Pancreas (tissue), 10 donors: Measurements from ENCODE around the gene DIAPH3. TPM values are rescaled to one million over a fixed set of nuclear protein-coding genes. Genes with fewer than 3 reads are reported as not detected.

Experiments used
- ATAC-seq, 4 donors: fragments of 200-7000 bp; cut with Tn5 transposase; one replicate each; pipeline versions ENCODE4 v1.8.0 to v1.9.1; 2020; ENCODE audit warnings: mild to moderate bottlenecking in 4 of 4, moderate library complexity in 4 of 4
- DNase-seq, 6 donors: peaks; one replicate each; pipeline ENCODE4 v3.0.0-alpha.2; 2020
- FAIRE-seq: peaks from 2 replicates; lab custom pipeline; 2012; peaks lifted over from hg19 to GRCh38; lab: Jason Lieb, UNC
- H3K27ac ChIP-seq, 4 donors: fragments of 200-600 bp; sonication (generic); 1 replicate in 3 of 4; 2 replicates in 1 of 4; pipeline versions ENCODE4 v1.5.0 to v1.8.0; 2020
- H3K27me3 ChIP-seq, 4 donors: fragments of 200-600 bp; one replicate each; pipeline ENCODE4 v1.8.0; 2021
- H3K36me3 ChIP-seq, 3 donors: fragments of 200-600 bp; sonication (generic) in 1 of 3; one replicate each; pipeline versions ENCODE4 v1.5.0 to v1.8.0; 2020 to 2021
- H3K4me1 ChIP-seq, 3 donors: fragments of 200-600 bp; one replicate each; pipeline ENCODE4 v1.8.0; 2021
- H3K4me3 ChIP-seq, 4 donors: fragments of 200-600 bp; sonication (generic) in 2 of 4; one replicate each; pipeline versions ENCODE4 v1.5.0 to v1.8.0; 2020 to 2021
- H3K9me3 ChIP-seq, 4 donors: fragments of 200-600 bp; one replicate each; pipeline ENCODE4 v1.8.0; 2021
- WGBS, 2 donors: extraction: QIAGEN DNeasy Blood & Tissue Kit; methylation state at CpG; one replicate each; pipeline ENCODE4 v1.1.7; 2013; 5-methylcytosine and 5-hydroxymethylcytosine counted together
- intact Hi-C, 3 donors: fragments of 100-400 bp; cut with DNase I; formaldehyde crosslinking; loops; one replicate each; pipeline versions ENCODE4 v1.11.1 to v1.14.2; 2022
- polyA plus RNA-seq, 2 donors: library from polyadenylated mRNA; stranded (reverse); fragments of 200-250 nt; gene quantifications; one replicate each; pipeline ENCODE4 v1.2.3, GENCODE V29; 2013
- total RNA-seq, 6 donors: library from RNA; stranded (reverse); fragmentation: NEBNext Ultra II Directional in 4 of 6; extraction: Animal tissue kit (Norgen Biotek cat#: 25700) in 4 of 6; gene quantifications; one replicate each; pipeline versions ENCODE4 v1.2.1 to v1.2.4, GENCODE V29; 2021 to 2023
- TF ChIP-seq, protein P1 (sequence below), 4 donors: fragments of 200-600 bp; sonication (generic) in 3 of 4; IDR thresholded peaks; one replicate each; pipeline versions ENCODE4 v1.5.0 to v1.8.0; 2021; ENCODE audit warnings: antibody characterized with exemption in 4 of 4
- donor health status: healthy with polysubstance abuse.
- donor health status: DM: no; HTN: no; CAD: no; lungs with moderate emphysema.
- donor health status: DM: no; HTN: no; CAD: no.
- donor health status: control.
- donor health status: control.
- donor health status: Bipolar disorder and iron deficiency.
- donor health status: DM: yes; HTN: yes; CAD: no.
- donor health status: DM: no; HTN: no; CAD: no.
- donor health status: DM: no; HTN: no; CAD: no.
- donor health status: DM: yes; HTN: yes; CAD: no.

DIAPH3 gene
- total and polyA plus RNA-seq, 8 donors: 0.12 to 1.3 (median 0.42) TPM; not detected in 1

GRCh38 chr13:59738921-59739320 is 424.8 kb downstream of the DIAPH3 start:
- Histone ChIP-seq H3K9me3 (no peaks in the 10 kb centered on the region), H3K4me1 (no peaks in the 10 kb centered on the region), H3K27me3 (no peaks in the 10 kb centered on the region), H3K36me3 (no peaks in the 10 kb centered on the region), H3K4me3 (no peak overlapping the region), H3K27ac (no peak overlapping the region)
- 84 to 96% methylated on average over 5 of the region's 5 CpGs for WGBS, 2 donors
- intact Hi-C loops: no loop called here
- ATAC-seq: no peak
- TF ChIP-seq, protein P1, sequence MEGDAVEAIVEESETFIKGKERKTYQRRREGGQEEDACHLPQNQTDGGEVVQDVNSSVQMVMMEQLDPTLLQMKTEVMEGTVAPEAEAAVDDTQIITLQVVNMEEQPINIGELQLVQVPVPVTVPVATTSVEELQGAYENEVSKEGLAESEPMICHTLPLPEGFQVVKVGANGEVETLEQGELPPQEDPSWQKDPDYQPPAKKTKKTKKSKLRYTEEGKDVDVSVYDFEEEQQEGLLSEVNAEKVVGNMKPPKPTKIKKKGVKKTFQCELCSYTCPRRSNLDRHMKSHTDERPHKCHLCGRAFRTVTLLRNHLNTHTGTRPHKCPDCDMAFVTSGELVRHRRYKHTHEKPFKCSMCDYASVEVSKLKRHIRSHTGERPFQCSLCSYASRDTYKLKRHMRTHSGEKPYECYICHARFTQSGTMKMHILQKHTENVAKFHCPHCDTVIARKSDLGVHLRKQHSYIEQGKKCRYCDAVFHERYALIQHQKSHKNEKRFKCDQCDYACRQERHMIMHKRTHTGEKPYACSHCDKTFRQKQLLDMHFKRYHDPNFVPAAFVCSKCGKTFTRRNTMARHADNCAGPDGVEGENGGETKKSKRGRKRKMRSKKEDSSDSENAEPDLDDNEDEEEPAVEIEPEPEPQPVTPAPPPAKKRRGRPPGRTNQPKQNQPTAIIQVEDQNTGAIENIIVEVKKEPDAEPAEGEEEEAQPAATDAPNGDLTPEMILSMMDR (IDR thresholded peaks at IDR 0.05): no peak
- DNase-seq: no peak
- no peak for FAIRE-seq

- no peak for DNase-seq
- Histone ChIP-seq H3K4me1 (no peaks in the 10 kb centered on the region), H3K36me3 (no peaks in the 10 kb centered on the region), H3K27ac (no peak overlapping the region), H3K4me3 (no peak overlapping the region), H3K27me3 (no peaks in the 10 kb centered on the region), H3K9me3 (no peaks in the 10 kb centered on the region)
- WGBS, 2 donors: 59 to 66% methylated on average over 6 of the region's 6 CpGs
- no peak for ATAC-seq
- TF ChIP-seq, protein P1 (IDR thresholded peaks at IDR 0.05): no peak
- intact Hi-C loops: no loop called here
- FAIRE-seq: no peak
Observed at GRCh38 chr13:59734393-59734792, 429.3 kb downstream of the DIAPH3 start.

- no peaks in the 10 kb centered on the region for H3K36me3 ChIP-seq
- FAIRE-seq: no peak
- H3K27me3 ChIP-seq: no peaks in the 10 kb centered on the region
- ATAC-seq: no peak
- DNase-seq: no peak
- no peak overlapping the region for H3K27ac ChIP-seq
- no peaks in the 10 kb centered on the region for H3K9me3 ChIP-seq
- TF ChIP-seq, protein P1 (IDR thresholded peaks at IDR 0.05): no peak
- no peak overlapping the region for H3K4me3 ChIP-seq
- H3K4me1 ChIP-seq: no peaks in the 10 kb centered on the region
- intact Hi-C loops: no loop called here
- 100% methylated on average over 2 of the region's 2 CpGs for WGBS, 2 donors
Observed at GRCh38 chr13:59733744-59734143, 430.0 kb downstream of the DIAPH3 start.

GRCh38 chr13:59730026-59730425 is 433.7 kb downstream of the DIAPH3 start:
- no peak for DNase-seq
- no peak for ATAC-seq
- intact Hi-C loops: no loop called here
- WGBS, 2 donors: 96 to 97% methylated on average over 3 of the region's 3 CpGs
- H3K4me1 ChIP-seq: no peaks in the 10 kb centered on the region
- H3K4me3 ChIP-seq: no peak overlapping the region
- no peaks in the 10 kb centered on the region for H3K9me3 ChIP-seq
- H3K27ac ChIP-seq: no peak overlapping the region
- TF ChIP-seq, protein P1 (IDR thresholded peaks at IDR 0.05): no peak
- no peaks in the 10 kb centered on the region for H3K36me3 ChIP-seq
- H3K27me3 ChIP-seq: no peaks in the 10 kb centered on the region
- FAIRE-seq: no peak

- Histone ChIP-seq H3K36me3 (no peaks in the 10 kb centered on the region), H3K9me3 (no peaks in the 10 kb centered on the region), H3K27ac (no peak overlapping the region), H3K27me3 (no peaks in the 10 kb centered on the region), H3K4me3 (no peak overlapping the region), H3K4me1 (no peaks in the 10 kb centered on the region)
- WGBS, 2 donors: 64 to 66% methylated on average over 3 of the region's 3 CpGs
- intact Hi-C loops: no loop called here
- FAIRE-seq (no peak), ATAC-seq (no peak), DNase-seq (no peak)
- TF ChIP-seq, protein P1 (IDR thresholded peaks at IDR 0.05): no peak
Observed at GRCh38 chr13:59728896-59729545, 434.7 kb downstream of the DIAPH3 start.
